ENCODE measurements around the gene CDCA7L.

DNA sequence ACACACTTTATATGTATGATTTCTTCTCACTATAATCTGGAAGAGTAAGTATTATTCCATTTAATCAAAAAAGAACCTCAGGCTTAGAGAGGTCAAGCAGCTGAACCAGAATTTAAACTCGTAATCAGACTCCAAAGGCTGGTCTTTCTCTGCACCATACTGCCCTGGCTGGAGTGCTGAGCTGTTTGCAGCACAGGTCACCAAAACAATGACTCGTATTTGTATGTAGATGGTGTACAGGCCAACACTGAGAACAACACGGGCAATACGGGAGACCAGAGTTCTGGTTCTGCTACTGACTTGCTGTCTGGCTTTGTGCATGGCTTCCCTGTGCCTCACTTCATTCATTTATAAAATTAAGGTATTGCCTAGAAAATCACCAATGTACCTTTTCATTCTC, 57.9 kb downstream of the CDCA7L start:
- TF ChIP-seq, protein P1, sequence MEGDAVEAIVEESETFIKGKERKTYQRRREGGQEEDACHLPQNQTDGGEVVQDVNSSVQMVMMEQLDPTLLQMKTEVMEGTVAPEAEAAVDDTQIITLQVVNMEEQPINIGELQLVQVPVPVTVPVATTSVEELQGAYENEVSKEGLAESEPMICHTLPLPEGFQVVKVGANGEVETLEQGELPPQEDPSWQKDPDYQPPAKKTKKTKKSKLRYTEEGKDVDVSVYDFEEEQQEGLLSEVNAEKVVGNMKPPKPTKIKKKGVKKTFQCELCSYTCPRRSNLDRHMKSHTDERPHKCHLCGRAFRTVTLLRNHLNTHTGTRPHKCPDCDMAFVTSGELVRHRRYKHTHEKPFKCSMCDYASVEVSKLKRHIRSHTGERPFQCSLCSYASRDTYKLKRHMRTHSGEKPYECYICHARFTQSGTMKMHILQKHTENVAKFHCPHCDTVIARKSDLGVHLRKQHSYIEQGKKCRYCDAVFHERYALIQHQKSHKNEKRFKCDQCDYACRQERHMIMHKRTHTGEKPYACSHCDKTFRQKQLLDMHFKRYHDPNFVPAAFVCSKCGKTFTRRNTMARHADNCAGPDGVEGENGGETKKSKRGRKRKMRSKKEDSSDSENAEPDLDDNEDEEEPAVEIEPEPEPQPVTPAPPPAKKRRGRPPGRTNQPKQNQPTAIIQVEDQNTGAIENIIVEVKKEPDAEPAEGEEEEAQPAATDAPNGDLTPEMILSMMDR (IDR thresholded peaks at IDR 0.05; ENCODE audit: insufficient read depth, low read length) = no peak
- TF ChIP-seq GABPA (IDR thresholded peaks at IDR 0.05; ENCODE audit: low read depth) = no peak
- no peak for TF ChIP-seq SPI1 (IDR thresholded peaks at IDR 0.05; ENCODE audit: borderline replicate concordance, low read depth)
- TF ChIP-seq, protein P2, sequence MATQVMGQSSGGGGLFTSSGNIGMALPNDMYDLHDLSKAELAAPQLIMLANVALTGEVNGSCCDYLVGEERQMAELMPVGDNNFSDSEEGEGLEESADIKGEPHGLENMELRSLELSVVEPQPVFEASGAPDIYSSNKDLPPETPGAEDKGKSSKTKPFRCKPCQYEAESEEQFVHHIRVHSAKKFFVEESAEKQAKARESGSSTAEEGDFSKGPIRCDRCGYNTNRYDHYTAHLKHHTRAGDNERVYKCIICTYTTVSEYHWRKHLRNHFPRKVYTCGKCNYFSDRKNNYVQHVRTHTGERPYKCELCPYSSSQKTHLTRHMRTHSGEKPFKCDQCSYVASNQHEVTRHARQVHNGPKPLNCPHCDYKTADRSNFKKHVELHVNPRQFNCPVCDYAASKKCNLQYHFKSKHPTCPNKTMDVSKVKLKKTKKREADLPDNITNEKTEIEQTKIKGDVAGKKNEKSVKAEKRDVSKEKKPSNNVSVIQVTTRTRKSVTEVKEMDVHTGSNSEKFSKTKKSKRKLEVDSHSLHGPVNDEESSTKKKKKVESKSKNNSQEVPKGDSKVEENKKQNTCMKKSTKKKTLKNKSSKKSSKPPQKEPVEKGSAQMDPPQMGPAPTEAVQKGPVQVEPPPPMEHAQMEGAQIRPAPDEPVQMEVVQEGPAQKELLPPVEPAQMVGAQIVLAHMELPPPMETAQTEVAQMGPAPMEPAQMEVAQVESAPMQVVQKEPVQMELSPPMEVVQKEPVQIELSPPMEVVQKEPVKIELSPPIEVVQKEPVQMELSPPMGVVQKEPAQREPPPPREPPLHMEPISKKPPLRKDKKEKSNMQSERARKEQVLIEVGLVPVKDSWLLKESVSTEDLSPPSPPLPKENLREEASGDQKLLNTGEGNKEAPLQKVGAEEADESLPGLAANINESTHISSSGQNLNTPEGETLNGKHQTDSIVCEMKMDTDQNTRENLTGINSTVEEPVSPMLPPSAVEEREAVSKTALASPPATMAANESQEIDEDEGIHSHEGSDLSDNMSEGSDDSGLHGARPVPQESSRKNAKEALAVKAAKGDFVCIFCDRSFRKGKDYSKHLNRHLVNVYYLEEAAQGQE (IDR thresholded peaks at IDR 0.05; ENCODE audit: insufficient replicate concordance, low read depth) = no peak
- TF ChIP-seq POLR2AphosphoS5 (IDR thresholded peaks at IDR 0.05; ENCODE audit: low read depth) = no peak
